22Rv1 (cell line): ENCODE results near the gene OR5C1.

ENCODE experiments used
- CTCF ChIP-seq: fragments of 450-650 bp; IDR thresholded peaks from 2 replicates; pipeline ENCODE4 v1.5.1; 2017; ENCODE audit warnings: mild to moderate bottlenecking
- ZFX ChIP-seq: fragments of 450-650 bp; IDR thresholded peaks from 2 replicates; pipeline ENCODE4 v1.6.1; 2017; ENCODE audit warnings: antibody characterized with exemption, borderline replicate concordance

- TF ChIP-seq CTCF (no peak), ZFX (no peak)
Measured at GRCh38 chr9:122822938-122823337, 34.2 kb downstream of the OR5C1 start.
